Stimulated activated CD4-positive, alpha-beta T cell treated with anti-CD3 and anti-CD28 coated beads, Interleukin-2, amount 100 ng/mL, for 24 hours (primary cell): ENCODE data around the gene KCNJ12.
"Not testable (repeated sequence)": the region's sequence is repeated elsewhere in the genome, so short reads cannot be mapped to it uniquely, and the experiment has no call there.

Experiments used
- DNase-seq, 2 donors: peaks; one replicate each; pipeline ENCODE4 v3.0.0-alpha.2; 2020

The KCNJ12 gene

DNA sequence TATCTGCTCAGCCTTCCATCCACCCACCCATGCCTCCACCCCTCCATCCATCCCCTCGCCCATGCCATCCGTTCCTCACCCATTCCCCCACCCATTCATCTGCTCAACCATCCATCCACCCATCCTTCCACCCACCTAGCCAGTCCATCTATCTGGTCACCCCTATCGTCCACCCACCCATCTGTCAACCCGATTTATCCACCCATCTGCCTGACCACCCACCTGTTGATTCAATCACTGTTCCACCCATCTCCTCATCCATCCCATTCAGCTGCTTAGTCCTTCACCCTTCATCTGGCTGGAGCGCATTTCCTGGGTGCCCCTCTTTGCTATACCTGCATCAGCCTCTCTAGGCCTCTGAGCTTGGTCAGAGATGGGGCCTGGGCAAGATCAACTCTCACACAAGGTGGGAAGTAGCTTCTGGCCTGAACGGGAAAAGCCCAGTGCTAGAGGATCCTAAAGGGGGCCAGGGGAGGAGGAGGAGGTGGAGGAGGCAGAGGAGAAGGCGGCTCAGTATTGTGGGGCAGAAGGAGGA is 32.7 kb downstream of the KCNJ12 start:
- DNase-seq, result not testable (repeated sequence)

DNA sequence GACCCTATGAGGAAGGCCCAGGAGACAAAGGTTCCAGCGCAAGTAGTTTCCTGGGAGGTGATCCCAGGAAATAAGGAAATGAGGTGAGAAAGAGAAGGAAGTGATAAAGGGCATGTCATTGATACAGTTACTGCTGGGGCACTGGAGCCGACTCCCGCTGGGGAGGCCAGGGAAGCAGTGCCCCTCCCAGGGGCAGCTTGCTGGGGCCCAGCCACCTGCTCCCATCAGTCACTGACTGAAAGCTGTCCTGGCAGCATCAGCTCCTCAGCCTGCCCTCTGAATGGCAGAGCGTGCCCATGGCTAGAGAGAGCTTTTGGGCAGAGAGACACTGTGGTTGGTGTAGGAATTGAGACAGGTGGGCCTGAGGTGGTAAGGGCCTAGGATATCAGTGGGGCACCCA is 33.2 kb downstream of the KCNJ12 start:
- DNase-seq, result not testable (repeated sequence)

- not testable (repeated sequence) for DNase-seq
Observed at GRCh38 chr17:21409971-21410370, 33.8 kb downstream of the KCNJ12 start.

DNA sequence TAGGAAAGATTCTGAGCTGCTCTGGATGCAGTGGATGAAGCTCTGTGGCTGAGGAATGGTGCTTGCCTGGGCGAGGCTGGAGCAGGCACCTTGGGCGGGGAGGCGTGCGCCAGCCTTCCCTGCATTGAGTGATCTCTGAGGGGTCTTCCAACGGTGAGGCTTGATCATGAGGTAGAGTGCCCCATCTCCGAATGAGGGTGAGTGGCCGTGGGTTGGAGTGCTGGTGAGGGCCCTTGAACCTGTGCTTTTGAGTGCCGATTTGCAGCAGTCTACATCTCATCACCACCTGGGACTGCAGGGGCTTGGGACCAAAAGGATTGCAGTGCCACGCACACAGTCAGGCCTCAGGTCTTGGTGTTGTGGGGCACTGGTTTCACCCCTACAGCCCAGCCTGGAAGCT is 34.2 kb downstream of the KCNJ12 start:
- not testable (repeated sequence) for DNase-seq

- not testable (repeated sequence) for DNase-seq
Observed at GRCh38 chr17:21410906-21411678, 34.9 kb downstream of the KCNJ12 start.

GRCh38 chr17:21411679-21412205 is 35.6 kb downstream of the KCNJ12 start:
- not testable (repeated sequence) for DNase-seq

- DNase-seq, result not testable (repeated sequence)
Observed at GRCh38 chr17:21412207-21412681, 36.1 kb downstream of the KCNJ12 start.

DNA sequence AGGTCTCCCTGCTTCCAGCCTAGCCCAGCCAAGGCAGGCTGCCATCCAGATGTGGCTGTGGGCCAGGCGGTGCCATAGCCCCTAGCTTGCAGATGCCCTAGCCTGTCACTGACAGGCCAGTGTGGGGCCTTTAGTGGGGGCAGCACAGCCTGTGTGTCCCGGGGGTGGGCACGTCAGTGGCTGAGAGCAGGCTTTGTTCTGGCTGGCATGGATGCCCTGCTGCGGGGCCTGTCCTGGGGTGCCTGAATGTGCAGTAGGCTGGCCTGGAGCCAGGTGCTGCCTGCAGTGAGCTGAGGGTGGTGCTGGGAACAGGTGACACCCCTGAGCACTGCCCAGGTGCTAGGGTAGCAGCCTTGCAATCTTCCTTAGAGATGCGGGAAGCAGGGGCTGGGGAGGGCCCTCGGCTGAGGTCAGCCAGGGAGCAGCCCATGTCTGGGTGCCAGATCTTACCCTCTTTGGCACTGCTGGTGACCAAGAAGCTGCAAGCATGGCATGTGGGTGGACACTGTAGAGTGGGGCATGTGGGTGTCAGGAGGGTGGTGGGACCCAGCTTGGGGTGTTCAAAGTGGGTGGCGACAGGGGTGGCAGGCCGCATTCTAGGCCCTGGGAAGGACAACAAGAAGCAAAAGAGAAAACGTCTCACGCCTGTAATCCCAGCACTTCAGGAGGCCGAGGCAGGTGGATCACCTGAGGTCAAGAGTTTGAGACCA is 37.6 kb downstream of the KCNJ12 start:
- DNase-seq, result not testable (repeated sequence)

DNA sequence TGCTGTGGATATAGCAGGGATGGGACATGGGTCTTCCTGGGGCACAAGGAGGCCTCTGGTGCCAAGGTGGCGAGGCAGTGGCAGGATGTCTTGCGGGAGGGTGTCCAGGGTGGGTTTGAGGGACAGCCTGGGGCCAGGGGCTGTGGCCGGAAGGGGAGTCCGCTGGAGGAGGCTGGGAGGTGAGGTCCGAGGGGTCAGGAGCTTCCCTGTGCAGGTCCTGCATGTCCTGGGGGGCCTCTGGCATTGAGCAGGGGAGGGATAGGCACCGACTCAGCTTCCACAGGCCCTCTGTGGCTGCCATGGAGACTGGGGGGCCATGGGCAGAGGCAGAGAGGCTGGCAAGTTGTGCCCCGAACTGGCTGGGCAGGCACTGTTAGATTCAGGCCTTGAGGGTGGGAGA is 38.5 kb downstream of the KCNJ12 start:
- DNase-seq, result not testable (repeated sequence)

- DNase-seq, result not testable (repeated sequence)
Observed at GRCh38 chr17:21415166-21415990, 39.2 kb downstream of the KCNJ12 start.

DNA sequence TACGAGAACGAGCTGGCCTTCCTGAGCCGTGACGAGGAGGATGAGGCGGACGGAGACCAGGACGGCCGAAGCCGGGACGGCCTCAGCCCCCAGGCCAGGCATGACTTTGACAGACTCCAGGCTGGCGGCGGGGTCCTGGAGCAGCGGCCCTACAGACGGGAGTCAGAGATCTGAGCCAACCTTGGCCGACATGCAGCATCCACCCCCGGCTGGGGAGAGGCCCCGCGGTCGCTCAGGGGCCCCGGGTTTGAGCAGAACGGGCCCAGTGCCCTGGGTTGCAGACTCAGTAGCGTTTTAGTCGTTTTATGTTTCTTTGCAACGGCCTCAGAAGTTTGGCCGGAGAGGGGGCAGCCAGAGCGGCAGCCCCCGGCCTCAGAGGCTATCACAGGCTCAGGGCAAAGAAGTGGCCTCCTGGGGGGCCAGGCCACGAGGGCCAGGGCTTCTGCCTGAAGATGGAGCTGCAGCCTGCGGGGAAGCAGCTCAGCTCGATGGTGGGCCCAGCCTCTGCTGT is 40.4 kb downstream of the KCNJ12 start:
- DNase-seq, result not testable (repeated sequence)

GRCh38 chr17:21417349-21417748 is 41.2 kb downstream of the KCNJ12 start:
- not testable (repeated sequence) for DNase-seq

DNA sequence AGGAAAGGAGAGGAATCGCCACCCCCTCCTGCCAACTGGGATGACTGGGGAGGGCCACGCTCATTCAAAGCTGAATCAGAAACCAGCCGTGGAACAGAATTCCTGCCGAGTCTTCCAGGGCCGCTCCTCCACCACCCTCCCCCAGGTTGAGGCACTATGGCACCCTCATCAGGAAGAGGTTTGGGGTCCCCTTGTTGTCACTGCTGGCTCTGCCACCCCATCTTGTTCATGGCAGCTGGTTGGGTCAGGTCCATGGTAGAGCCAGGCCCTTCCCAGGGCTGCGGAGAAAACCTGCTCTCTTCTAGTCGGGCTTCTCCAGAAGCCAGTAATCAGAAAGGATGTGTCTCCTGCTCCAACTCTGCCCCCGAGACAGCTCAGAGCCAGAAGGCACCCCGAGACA is 41.8 kb downstream of the KCNJ12 start:
- no peak for DNase-seq

DNA sequence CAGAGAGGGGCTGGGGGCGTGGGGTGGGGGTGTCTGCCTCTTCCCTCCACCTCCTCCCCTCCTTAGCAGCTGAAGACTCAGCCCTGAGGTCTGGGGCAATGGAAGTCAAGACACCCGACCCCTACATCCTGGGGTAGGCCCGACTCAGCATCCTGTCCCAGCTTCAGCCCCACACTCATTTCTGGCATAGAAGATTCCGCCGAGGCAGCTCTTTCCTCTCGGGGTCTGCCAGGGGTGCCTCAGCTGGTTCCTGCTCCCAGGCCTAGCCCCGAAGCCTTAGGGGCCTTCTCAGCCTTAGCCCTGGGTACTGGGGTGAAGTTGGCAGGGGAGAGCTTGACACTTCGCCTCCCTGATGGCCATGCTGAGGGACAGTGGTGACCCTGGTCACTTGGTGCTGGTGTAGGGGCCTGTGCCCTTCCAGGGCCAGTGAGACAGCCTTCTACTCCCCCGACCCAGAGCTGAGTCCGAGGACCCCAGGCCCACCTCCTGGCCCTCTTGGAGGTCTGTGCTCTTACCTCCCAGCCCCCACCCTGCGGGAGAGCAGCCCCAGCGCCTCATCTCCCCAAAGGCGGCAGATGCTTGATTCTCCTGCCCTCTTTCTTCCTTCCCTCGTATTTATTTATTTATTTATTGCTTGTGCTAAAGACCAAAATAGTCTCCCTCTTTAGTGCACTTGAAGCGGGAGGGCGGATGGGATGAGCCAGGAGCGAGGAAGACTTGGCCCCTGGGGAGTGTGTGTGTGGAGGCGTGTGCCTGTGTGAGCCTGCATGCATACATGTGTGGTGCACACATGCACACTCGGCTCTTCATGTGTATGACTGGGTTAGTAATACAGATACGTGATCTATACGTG is 42.5 kb downstream of the KCNJ12 start:
- peak in 1 of 2 donors; percentile 14 for DNase-seq

DNA sequence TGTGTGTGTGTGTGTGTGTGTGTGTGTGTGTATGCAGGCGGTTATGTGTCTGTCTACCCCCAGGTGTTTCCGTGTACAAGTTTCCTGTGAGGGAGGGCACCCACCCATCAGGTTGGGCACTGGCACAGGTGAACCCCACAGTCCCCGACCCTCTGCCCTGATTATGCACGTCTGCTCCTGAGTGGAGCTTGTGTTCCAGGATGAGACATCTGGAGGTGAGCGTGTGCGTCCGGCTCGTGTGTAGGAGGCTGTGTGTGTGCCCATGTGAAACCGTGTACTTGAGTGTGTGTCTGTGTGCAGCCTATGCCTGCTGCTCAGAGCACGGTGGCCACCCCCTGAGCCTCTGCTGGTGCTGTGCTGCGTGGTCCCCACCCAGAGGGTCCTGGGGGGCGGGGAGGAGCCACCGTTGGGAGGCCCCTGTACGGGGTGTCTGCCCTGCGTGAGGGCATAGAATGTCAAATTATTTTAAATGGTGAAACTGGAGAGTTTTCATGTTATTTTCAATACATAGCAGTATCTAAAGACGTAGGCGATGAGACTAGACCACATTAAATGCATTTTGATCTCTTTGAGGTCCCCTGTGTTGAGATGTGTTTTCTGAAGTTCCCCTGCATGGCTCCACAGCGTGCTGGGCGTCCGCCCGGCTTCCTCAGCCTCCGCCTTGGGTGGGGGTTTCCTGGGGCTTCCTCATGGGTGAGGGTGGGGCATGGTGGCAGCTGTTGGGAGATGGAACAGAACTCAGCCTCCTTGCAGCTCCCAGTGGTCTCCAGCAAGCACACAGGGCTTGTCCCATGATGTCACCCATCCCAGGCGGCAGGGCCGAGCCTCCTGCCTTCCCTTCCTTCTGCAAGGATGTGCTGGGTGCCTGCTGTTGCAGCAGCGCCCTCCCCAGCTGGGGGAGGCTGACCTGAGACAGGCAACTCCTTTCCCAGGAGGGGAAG is 43.4 kb downstream of the KCNJ12 start:
- peak in 1 of 2 donors; percentile 34 for DNase-seq

DNA sequence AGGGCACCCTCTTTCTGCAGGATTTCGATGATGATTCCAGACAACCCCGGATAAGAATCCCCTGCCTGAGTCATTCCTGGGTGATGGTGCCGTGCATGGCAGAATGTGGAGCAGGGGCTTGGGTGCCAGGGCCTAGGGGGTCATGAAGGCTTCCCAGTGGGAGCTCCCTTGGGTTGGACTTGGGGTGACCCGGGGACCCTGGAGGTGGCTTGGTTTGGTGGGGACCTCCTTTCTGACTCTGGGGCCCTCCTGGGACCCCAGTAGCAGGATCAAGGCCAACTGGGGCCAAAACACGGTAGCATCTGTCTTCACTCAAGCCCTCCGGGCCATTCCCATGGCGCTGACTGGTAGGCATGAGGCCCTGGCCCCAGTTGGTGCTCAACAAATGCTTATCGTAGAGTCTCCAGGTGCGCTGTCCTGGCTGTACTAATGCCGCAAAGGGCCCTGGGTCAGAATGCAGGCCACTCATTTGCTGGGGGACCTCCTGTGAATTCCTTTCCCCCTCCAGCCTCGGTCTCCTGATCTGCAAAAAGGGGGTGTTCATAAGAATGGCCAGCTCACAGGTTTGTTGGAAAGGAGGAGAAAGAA is 44.4 kb downstream of the KCNJ12 start:
- not testable (repeated sequence) for DNase-seq

DNA sequence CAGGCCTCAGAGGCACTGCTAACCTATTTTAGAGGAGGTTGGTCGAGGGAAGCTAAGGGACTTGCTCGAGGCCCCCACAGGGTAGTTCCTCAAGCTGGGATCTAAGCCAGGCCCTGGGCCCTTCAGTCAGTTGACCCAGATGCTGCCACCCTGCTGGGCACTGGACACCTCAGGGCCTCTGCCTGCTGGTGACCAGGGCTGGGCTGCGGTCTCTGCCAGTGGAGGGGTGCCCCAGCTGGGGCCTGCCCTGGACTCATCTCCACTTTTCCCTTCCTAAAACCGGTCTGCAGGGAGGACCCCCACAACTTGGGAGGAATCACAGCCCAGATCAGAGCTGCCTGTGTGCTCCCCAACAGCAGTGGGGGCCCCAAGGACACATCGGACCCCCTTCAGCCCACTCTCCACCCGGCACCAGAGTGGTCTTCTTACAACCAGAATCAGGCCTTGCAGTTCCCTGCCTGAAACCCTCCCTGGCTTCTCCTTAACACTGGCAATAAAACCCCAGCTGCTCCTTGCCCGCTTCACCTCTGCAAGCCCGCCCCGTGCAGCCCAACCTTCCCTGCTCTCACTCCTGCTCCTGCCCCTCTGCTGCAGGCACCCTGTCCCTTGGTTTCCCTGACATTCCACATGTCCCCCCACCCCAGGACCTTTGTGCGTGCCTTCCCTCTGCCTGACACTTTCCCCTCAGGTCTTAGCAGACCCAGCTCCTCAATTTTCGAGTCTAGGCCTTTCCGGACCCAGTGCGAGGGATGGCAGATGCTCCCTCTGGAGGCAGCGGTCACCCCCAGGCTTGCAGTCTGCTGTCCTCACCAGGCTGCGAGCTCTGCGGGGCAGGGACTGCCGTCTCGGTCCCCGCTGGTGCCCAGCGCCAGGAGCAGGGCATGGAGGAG is 45.5 kb downstream of the KCNJ12 start:
- DNase-seq, result not testable (repeated sequence)
